ENCODE results near the gene FRAS1.

FRAS1 gene

GRCh38 chr4:78336093-78336943, 279.2 kb downstream of the FRAS1 start:
- no peak for DNase-seq

- DNase-seq, result no peak
Measured at GRCh38 chr4:78337244-78338020, 280.3 kb downstream of the FRAS1 start.

DNA sequence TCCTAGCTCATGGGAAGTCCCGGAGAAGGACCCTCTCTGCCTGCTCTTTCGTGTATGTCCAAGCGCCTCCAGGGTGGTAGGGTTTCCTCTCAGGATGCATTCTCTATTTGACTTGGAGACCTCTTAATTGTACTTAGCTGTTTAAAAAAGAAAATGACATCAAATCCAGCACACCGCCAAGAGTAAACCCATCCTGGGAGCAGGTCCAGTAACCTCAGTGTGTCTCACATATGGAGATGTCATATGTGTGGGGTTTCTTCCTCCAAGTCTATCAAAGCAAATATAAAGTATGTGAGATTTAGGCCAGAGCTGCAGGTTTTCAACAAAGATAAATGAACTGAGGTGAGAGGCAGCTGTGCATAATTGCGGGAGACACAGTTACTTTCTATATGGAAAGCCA, 285.0 kb downstream of the FRAS1 start:
- no peak for DNase-seq

GRCh38 chr4:78343682-78344081, 286.6 kb downstream of the FRAS1 start:
- DNase-seq, result no peak

GRCh38 chr4:78345237-78345636, 288.1 kb downstream of the FRAS1 start:
- DNase-seq, result no peak

DNA sequence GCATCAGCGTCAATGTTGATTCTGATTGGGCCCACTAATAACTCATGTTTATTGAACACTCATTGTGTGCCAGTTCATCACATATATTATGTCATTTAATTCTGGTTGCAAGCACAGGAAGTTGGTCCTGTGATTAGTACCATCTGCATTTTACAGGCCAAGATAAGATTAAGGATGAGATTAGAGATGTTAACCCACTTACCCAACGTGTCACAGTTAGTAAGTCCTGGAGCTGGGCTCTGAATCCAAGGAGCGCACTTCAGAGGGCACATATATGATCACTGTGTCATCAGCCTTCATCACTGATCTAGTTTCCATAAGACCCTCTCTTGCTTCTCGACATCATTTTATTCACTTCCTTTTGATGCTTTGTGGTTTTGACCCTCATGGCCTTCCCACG, 289.1 kb downstream of the FRAS1 start:
- no peak for DNase-seq

DNA sequence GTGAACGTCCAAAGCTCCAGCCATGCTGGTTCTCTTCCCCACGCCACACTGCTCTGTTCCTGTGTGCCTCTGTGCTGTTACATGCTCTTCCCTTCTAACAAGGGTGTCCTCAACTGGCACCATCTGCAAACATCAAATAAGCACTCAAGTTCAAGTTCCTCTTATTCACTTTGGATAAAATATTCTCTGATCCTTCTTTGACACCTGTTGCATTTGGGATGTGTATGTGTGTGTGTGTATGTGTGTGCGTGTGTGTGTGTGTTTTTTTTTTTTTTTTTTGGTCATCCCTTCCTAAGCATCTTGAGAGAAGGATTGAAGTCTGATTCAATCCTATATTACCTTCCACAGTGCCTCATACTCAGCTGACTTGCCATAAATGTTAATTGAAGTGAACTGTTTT, 290.4 kb downstream of the FRAS1 start:
- no peak for DNase-seq

GRCh38 chr4:78353921-78354320, 296.8 kb downstream of the FRAS1 start:
- DNase-seq, result no peak

DNA sequence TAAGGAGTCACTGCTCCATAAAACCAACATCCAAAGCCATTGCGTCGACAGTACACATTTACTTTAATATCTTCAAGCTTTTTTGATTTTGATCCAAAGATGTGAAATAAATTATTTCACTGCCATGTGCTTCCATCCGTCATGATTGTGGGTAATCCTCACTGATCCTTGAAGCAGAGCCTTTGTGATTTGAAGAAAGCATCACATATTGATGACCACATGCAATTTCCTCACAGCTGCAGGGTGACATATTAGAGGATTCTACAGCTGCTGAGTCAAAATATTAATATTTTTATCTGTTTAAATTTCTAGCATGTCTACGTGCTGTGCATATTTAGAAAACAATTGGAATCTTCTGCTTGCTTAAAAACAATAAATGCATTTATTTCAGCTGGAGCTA, 297.7 kb downstream of the FRAS1 start:
- DNase-seq, result no peak

- DNase-seq, result no peak
Measured at GRCh38 chr4:78355306-78355705, 298.2 kb downstream of the FRAS1 start.

DNA sequence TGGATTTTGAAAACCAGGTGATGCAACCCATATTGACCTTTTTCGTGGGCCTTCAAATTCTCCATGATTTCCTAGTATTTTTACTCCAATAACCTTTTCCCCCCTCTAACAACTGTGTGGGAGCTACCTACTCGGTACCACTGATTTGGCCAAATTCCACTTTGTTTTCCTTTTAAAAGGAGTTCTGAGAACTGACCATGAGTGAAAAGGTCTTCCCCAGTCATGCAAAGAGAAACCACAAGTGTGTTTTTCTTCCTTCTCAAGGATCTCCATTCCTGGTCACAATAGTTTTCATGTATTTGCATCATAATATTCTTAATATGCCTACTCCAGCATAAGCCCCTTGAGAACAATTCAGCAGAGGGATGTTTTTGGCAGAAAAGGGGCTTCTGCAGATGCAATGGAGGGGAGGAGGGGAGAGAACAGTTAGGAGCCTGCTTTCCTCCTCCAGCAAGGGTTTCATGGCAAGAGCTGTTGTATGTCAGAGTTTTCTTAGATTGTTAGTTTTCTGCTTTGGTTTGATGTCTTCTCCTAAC, 299.2 kb downstream of the FRAS1 start:
- no peak for DNase-seq

- DNase-seq, result no peak
Measured at GRCh38 chr4:78357122-78357521, 300.0 kb downstream of the FRAS1 start.

GRCh38 chr4:78360466-78360865, 303.3 kb downstream of the FRAS1 start:
- DNase-seq, result no peak

GRCh38 chr4:78361621-78362120, 304.5 kb downstream of the FRAS1 start:
- no peak for DNase-seq

DNA sequence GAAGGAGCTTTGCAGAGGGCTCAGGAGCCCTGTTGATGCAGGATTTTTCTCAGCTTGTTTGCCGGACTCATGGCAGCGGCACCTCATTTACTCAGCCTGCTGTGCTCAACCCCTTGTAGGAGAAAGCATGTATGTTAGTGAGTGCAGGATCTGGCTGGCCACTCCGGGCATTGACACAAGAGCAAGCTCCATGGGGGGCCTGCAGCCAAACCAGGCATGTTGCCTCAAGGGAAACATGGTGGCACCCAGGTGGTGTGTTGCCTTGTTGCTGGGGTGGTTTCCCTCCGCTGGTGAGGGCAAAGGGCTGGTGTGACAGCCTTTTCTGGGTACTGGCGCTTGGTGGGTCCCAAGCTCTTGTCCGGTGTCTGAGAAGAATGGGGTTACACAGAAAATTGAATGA, 305.2 kb downstream of the FRAS1 start:
- DNase-seq, result no peak

GRCh38 chr4:78363031-78363570, 306.0 kb downstream of the FRAS1 start:
- no peak for DNase-seq

- DNase-seq, result peak; percentile 6
Measured at GRCh38 chr4:78369679-78370078, 312.6 kb downstream of the FRAS1 start.

DNA sequence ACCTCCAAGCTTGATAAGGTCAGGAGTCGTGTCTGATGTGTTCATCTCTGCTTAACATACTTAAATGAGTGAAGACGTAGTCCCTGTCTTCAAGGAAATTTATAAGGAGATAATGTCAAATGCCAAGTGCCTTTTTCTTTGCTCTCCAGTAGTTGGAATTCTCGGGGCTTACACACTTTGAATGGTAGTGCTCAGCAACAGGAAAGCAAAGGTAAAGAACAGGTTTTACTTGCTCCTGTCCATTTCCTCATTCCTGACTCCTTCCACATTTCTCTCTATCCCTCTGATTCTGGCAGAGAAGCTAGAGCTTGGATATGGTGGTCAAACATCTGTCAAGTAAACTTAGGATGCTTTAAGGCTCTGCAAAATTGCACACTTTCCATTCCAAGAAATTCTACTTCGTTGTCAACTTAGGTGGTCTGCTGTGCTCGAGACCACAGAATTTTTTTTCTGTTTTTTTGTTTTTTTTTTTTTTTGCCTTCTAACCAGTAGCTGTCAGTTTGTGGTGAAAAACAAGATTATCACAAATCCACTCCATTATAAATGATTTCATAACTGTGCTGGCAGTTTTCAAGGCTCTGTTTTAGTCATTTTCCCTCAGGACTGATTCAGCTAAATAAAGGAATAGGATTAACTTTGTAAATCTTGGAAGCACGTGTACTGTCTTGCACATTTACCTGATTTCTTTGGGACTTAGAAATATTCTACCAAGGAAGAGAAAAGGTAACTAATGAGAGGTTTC, 313.7 kb downstream of the FRAS1 start:
- DNase-seq, result no peak

- no peak for DNase-seq
Measured at GRCh38 chr4:78372355-78372988, 315.3 kb downstream of the FRAS1 start.

DNA sequence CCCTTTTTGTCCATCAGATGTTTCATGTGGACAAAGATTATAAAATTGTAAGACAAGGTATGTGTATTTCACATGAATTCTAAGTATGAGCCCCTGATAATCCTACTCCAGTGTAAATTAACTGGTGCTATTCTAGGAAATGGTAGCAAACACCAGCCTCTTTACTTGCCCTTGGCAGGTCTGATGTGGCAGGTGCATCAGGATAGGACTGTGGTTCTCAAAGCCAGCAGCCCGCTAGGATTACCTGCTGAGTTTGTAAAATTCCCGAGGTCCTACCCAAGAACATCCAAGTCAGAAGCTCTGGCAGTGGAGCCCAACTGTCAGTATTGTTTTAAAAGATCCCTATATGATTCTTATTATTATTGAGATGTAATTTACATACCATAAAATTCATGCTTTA, 320.4 kb downstream of the FRAS1 start:
- DNase-seq, result no peak

- no peak for DNase-seq
Measured at GRCh38 chr4:78379040-78379439, 321.9 kb downstream of the FRAS1 start.

All from NCI-H774 (cell line).